H1 (cell line): ENCODE results near the gene ARHGEF7. TPM values are rescaled to one million over a fixed set of nuclear protein-coding genes. Genes with fewer than 3 reads are reported as not detected.

ENCODE experiments used
- CTCF ChIA-PET: fragments of 300-600 bp; sonication (Branson Sonifier 250); formaldehyde crosslinking; loops from one replicate; lab custom pipeline; 2021; ENCODE audit not compliant: partially characterized antibody; lab: Charles Lee
- POLR2A ChIA-PET: fragments of 300-600 bp; sonication (Branson Sonifier 250); formaldehyde crosslinking; loops from one replicate; lab custom pipeline; 2021; ENCODE audit warnings: inconsistent platforms; ENCODE audit not compliant: partially characterized antibody; lab: Charles Lee
- DNase-seq, 2 experiments: peaks; one replicate each; pipeline versions ENCODE4 v3.0.0 to v3.0.0-alpha.2; 2010 to 2022; ENCODE audit warnings: low spot score in 2 of 2, low read depth in 1 of 2, mixed read lengths in 1 of 2
- FAIRE-seq: peaks from 2 replicates; lab custom pipeline; 2011; peaks lifted over from hg19 to GRCh38; lab: Jason Lieb, UNC
- H2AFZ ChIP-seq: 2 replicates; pipeline ENCODE4 v1.8.1; 2012; ENCODE audit warnings: low read length, inconsistent platforms
- H2AK5ac ChIP-seq: 2 replicates; pipeline ENCODE4 v1.6.1; 2013; ENCODE audit warnings: low read depth, low read length
- H2BK120ac ChIP-seq: replicated peaks from 2 replicates; pipeline ENCODE3; 2013; ENCODE audit warnings: low read depth, low read length, inconsistent platforms
- H2BK12ac ChIP-seq: 2 replicates; pipeline ENCODE4 v1.6.1; 2013; ENCODE audit warnings: low read depth, low read length
- H2BK15ac ChIP-seq: 2 replicates; pipeline ENCODE4 v1.6.1; 2013; ENCODE audit warnings: low read length
- H2BK20ac ChIP-seq: 2 replicates; pipeline ENCODE4 v1.6.1; 2013; ENCODE audit warnings: low read length
- H2BK5ac ChIP-seq: 2 replicates; pipeline ENCODE4 v1.6.1; 2013; ENCODE audit warnings: low read depth, low read length
- H3K14ac ChIP-seq: 2 replicates; pipeline ENCODE4 v1.6.1; 2013; ENCODE audit warnings: inconsistent platforms; ENCODE audit not compliant: insufficient read length
- H3K18ac ChIP-seq: 2 replicates; pipeline ENCODE4 v1.6.1; 2013; ENCODE audit warnings: low read length; ENCODE audit errors: extremely low read depth
- H3K23ac ChIP-seq: 2 replicates; pipeline ENCODE4 v1.6.1; 2013; ENCODE audit warnings: inconsistent platforms; ENCODE audit not compliant: insufficient read length
- H3K23me2 ChIP-seq: 2 replicates; pipeline ENCODE4 v1.6.1; 2013; ENCODE audit warnings: low read depth, low read length
- H3K27ac ChIP-seq: 2 replicates; pipeline ENCODE4 v1.6.1; 2011; ENCODE audit warnings: low read depth, low read length, inconsistent platforms
- H3K27me3 ChIP-seq, 4 experiments: replicated peaks in 1 of 4; 1 replicate in 1 of 4; 2 replicates in 3 of 4; pipeline versions ENCODE4 v1.6.1 to v1.8.1; 2011 to 2013; ENCODE audit warnings: low read length in 3 of 4, mild to moderate bottlenecking in 3 of 4, inconsistent platforms in 2 of 4, mixed read lengths in 2 of 4, moderate library complexity in 1 of 4; ENCODE audit not compliant: control insufficient read depth in 3 of 4, insufficient read depth in 3 of 4; ENCODE audit errors: extremely low read depth in 1 of 4
- H3K36me3 ChIP-seq, 4 experiments: 2 replicates each; pipeline versions ENCODE4 v1.6.1 to v1.8.1; 2011 to 2013; ENCODE audit warnings: mild to moderate bottlenecking in 4 of 4, low read length in 3 of 4, moderate library complexity in 2 of 4, control low read depth in 1 of 4, inconsistent platforms in 1 of 4; ENCODE audit not compliant: insufficient read depth in 4 of 4, control insufficient read depth in 2 of 4
- H3K4ac ChIP-seq: replicated peaks from 2 replicates; pipeline ENCODE3; 2013; ENCODE audit warnings: low read length, low read depth, mixed read lengths, inconsistent platforms; ENCODE audit not compliant: insufficient read length
- H3K4me1 ChIP-seq, 4 experiments: replicated peaks in 1 of 4; 1 replicate in 1 of 4; 2 replicates in 3 of 4; pipeline versions ENCODE4 v1.6.1 to v1.8.1; 2011 to 2013; ENCODE audit warnings: low read length in 3 of 4, inconsistent platforms in 2 of 4, mixed read lengths in 1 of 4; ENCODE audit not compliant: insufficient read depth in 4 of 4, control insufficient read depth in 3 of 4
- H3K4me2 ChIP-seq, 2 experiments: 2 replicates each; pipeline versions ENCODE4 v1.6.1 to v1.8.1; 2011 to 2013; ENCODE audit warnings: low read depth in 2 of 2, low read length in 2 of 2, control low read depth in 1 of 2, inconsistent platforms in 1 of 2, mild to moderate bottlenecking in 1 of 2; ENCODE audit not compliant: insufficient read depth in 1 of 2
- H3K4me3 ChIP-seq, 4 experiments: fragments of 200-600, 300-600 bp in 1 of 4; sonication (generic), shearing (Covaris generic), sonication (Bioruptor Twin) in 1 of 4; 2 replicates each; pipeline versions ENCODE4 v1.5.1 to v1.8.1; 2011 to 2016; ENCODE audit warnings: low read length in 4 of 4, low read depth in 3 of 4, control low read depth in 2 of 4, inconsistent platforms in 2 of 4, mild to moderate bottlenecking in 2 of 4, mixed read lengths in 1 of 4, moderate library complexity in 1 of 4; ENCODE audit not compliant: insufficient read depth in 2 of 4; ENCODE audit errors: extremely low read depth in 1 of 4
- H3K56ac ChIP-seq: replicated peaks from 2 replicates; pipeline ENCODE3; 2013; ENCODE audit warnings: low read depth, mild to moderate bottlenecking, mixed read lengths, low read length, inconsistent platforms; ENCODE audit not compliant: insufficient read length
- H3K79me1 ChIP-seq: 2 replicates; pipeline ENCODE4 v1.6.1; 2013; ENCODE audit warnings: low read depth, low read length, control low read depth
- H3K79me2 ChIP-seq, 2 experiments: 2 replicates each; pipeline versions ENCODE4 v1.6.1 to v1.8.1; 2012 to 2013; ENCODE audit warnings: low read length in 2 of 2, mild to moderate bottlenecking in 2 of 2, inconsistent platforms in 1 of 2; ENCODE audit not compliant: insufficient read depth in 2 of 2, control insufficient read depth in 1 of 2
- H3K9ac ChIP-seq, 4 experiments: replicated peaks in 1 of 4; 1 replicate in 1 of 4; 2 replicates in 3 of 4; pipeline versions ENCODE4 v1.6.1 to v1.8.1; 2011 to 2013; ENCODE audit warnings: low read depth in 3 of 4, low read length in 3 of 4, control low read depth in 2 of 4, mild to moderate bottlenecking in 2 of 4, moderate library complexity in 2 of 4, inconsistent platforms in 1 of 4; ENCODE audit errors: extremely low read depth in 1 of 4
- H3K9me3 ChIP-seq, 2 experiments: 2 replicates each; pipeline versions ENCODE4 v1.6.1 to v1.8.1; 2012 to 2013; ENCODE audit warnings: mild to moderate bottlenecking in 2 of 2, moderate library complexity in 2 of 2, control low read depth in 1 of 2, inconsistent platforms in 1 of 2, low read depth in 1 of 2, low read length in 1 of 2, mixed read lengths in 1 of 2; ENCODE audit not compliant: insufficient read depth in 2 of 2
- H4K20me1 ChIP-seq, 2 experiments: replicated peaks in 1 of 2; 2 replicates each; pipeline versions ENCODE3 to v1.8.1; 2011 to 2013; ENCODE audit warnings: inconsistent platforms in 2 of 2, low read length in 2 of 2, mild to moderate bottlenecking in 1 of 2; ENCODE audit not compliant: insufficient read depth in 2 of 2, control insufficient read depth in 1 of 2
- H4K5ac ChIP-seq: 2 replicates; pipeline ENCODE4 v1.6.1; 2013; ENCODE audit warnings: low read length, low read depth, mixed read lengths, inconsistent platforms; ENCODE audit not compliant: insufficient read length
- H4K8ac ChIP-seq: 2 replicates; pipeline ENCODE4 v1.8.0; 2013; ENCODE audit warnings: mild to moderate bottlenecking, moderate library complexity, low read length, inconsistent platforms; ENCODE audit not compliant: insufficient read depth; ENCODE audit errors: extremely low read depth
- H4K91ac ChIP-seq: replicated peaks from 2 replicates; pipeline ENCODE3; 2013; ENCODE audit warnings: low read length, mixed read lengths, inconsistent platforms; ENCODE audit not compliant: insufficient read length
- EP300 ChIP-seq, 2 experiments: IDR thresholded peaks; 1 replicate in 1 of 2; 2 replicates in 1 of 2; pipeline ENCODE4 v1.6.1; 2011 to 2012; ENCODE audit warnings: low read depth in 2 of 2, low read length in 2 of 2, mild to moderate bottlenecking in 2 of 2, borderline replicate concordance in 1 of 2, inconsistent platforms in 1 of 2, moderate library complexity in 1 of 2
- KDM1A ChIP-seq: fragments of 200-600, 300-600 bp; sonication (generic); IDR thresholded peaks from 2 replicates; pipeline ENCODE4 v1.7.1; 2016; ENCODE audit warnings: mild to moderate bottlenecking, low read length, borderline replicate concordance
- NRF1 ChIP-seq: IDR thresholded peaks from 2 replicates; pipeline ENCODE4 v1.6.1; 2011; ENCODE audit warnings: mild to moderate bottlenecking, low read depth, low read length, improper control_type of control experiment
- POLR2A ChIP-seq, 2 experiments: IDR thresholded peaks; 1 replicate in 1 of 2; 2 replicates in 1 of 2; pipeline ENCODE4 v1.6.1; 2011; ENCODE audit warnings: low read depth in 2 of 2, low read length in 2 of 2, mild to moderate bottlenecking in 2 of 2; ENCODE audit errors: control extremely low read depth in 1 of 2
- SIN3A ChIP-seq, 2 experiments: IDR thresholded peaks in 1 of 2; conservative IDR thresholded peaks in 1 of 2; 2 replicates each; pipeline ENCODE4 v1.6.1; 2011 to 2012; ENCODE audit warnings: low read length in 2 of 2, improper control_type of control experiment in 1 of 2, low read depth in 1 of 2, mild to moderate bottlenecking in 1 of 2
- SP4 ChIP-seq: IDR thresholded peaks from 2 replicates; pipeline ENCODE4 v1.6.1; 2012; ENCODE audit warnings: low read length, inconsistent platforms
- TCF12 ChIP-seq: IDR thresholded peaks from 2 replicates; pipeline ENCODE4 v1.6.1; 2011; ENCODE audit warnings: low read depth, mild to moderate bottlenecking, low read length
- WGBS, 2 experiments: shearing (Covaris generic) in 1 of 2; methylation state at CpG; one replicate each; pipeline versions ENCODE4 v1.1.6 to v1.1.7; 2013 to 2015; ENCODE audit warnings: low lambda C conversion rate in 2 of 2, mixed read lengths in 2 of 2, inconsistent platforms in 1 of 2, low coverage in 1 of 2, missing lambda C conversion rate in 1 of 2; ENCODE audit not compliant: insufficient replicate concordance in 2 of 2, insufficient coverage in 1 of 2, insufficient read length in 1 of 2; ENCODE audit errors: extremely low coverage in 1 of 2, missing lambda C conversion rate in 1 of 2; 5-methylcytosine and 5-hydroxymethylcytosine counted together
- polyA plus RNA-seq, 7 experiments: library from polyadenylated mRNA; depleted of rRNA in 3 of 7; stranded (reverse) in 5 of 7; unstranded in 2 of 7; fragments of >200 nt in 5 of 7; fragments of 200-250 nt in 2 of 7; gene quantifications; 1 replicate in 5 of 7; 2 replicates in 1 of 7; 4 replicates in 1 of 7; pipeline versions ENCODE4 v1.2.1 to v1.2.3, GENCODE V29; 2011 to 2013; ENCODE audit warnings: missing spikeins in 2 of 7, mixed read lengths in 2 of 7
- total RNA-seq: library from RNA; stranded (reverse); fragmentation: NEBNext Ultra II Directional; extraction: Animal tissue kit (Norgen Biotek cat#: 25700); gene quantifications from 2 replicates; pipeline ENCODE4 v1.2.1, GENCODE V29; 2021

Gene ARHGEF7
- total and polyA plus RNA-seq, 2 of the 8 experiments (the other 6 are each of a cell fraction or from before 2014, with no cell fraction given): 26.2 to 56.5 TPM

GRCh38 chr13:111159362-111160320 lies 44.5 kb downstream of the ARHGEF7 start:
- no peak for FAIRE-seq

More at GRCh38 chr13:111159362-111160320, 44.5 kb downstream of the ARHGEF7 start:
- Histone ChIP-seq H3K9me3 (no peaks in the 10 kb centered on the region), H3K56ac (no peak overlapping the region), H4K20me1 (peaks cover 7 to 14% of the 10 kb centered on the region in 2 experiments), H3K14ac (no peak overlapping the region), H2BK20ac (no peak overlapping the region), H3K18ac (no peak overlapping the region), H3K23ac (no peak overlapping the region), H3K4me2 (no peak overlapping the region), H2AK5ac (no peak overlapping the region), H3K27me3 (peaks cover 0 to 1% (median 0%) of the 10 kb centered on the region in 4 experiments; a peak in 1 of 7 replicates), H3K79me2 (peaks cover 24 to 99% of the 10 kb centered on the region in 2 experiments), H3K4ac (no peak overlapping the region), H2BK120ac (no peak overlapping the region), H4K8ac (no peak overlapping the region), H3K36me3 (peaks cover 0 to 10% (median 0%) of the 10 kb centered on the region in 4 experiments; a peak in 1 of 8 replicates), H3K23me2 (no peaks in the 10 kb centered on the region), H2BK12ac (no peak overlapping the region), H4K5ac (no peak overlapping the region), H3K79me1 (peaks cover 13% of the 10 kb centered on the region; the same call in 1 of the 2 replicates), H2BK5ac (no peak overlapping the region), H3K9ac (no peak overlapping the region), H4K91ac (no peak overlapping the region), H2AFZ (no peak overlapping the region), H3K4me1 (peaks cover 0 to 2% (median 0%) of the 10 kb centered on the region in 4 experiments; a peak in 1 of 7 replicates), H3K4me3 (no peak overlapping the region), H2BK15ac (no peak overlapping the region), H3K27ac (no peak overlapping the region)
- 92% methylated on average over 3 of the region's 3 CpGs; no CpG with 5 or more reads in 1 of the 2 experiments for WGBS, 2 experiments
- POLR2A ChIA-PET: interaction anchor here (2.1 kb wide), 1 partner anchor 15 kb away, joined by 5 read pairs; no protein-coding TSS in a partner anchor
- CTCF ChIA-PET: interaction anchor here (0.6 to 1.2 kb wide), 2 partner anchors 19 to 64 kb away, joined by 3 to 5 read pairs; no protein-coding TSS in a partner anchor
- TF ChIP-seq KDM1A: no peak
- no peak for TF ChIP-seq EP300 (IDR thresholded peaks at IDR 0.05; ENCODE audit: borderline replicate concordance in 1 of 2, low read depth in 2 of 2, low read length in 2 of 2)
- TF ChIP-seq SP4: no peak
- no peak for TF ChIP-seq NRF1
- no peak for TF ChIP-seq TCF12
- no peak for TF ChIP-seq SIN3A (conservative IDR thresholded peaks at IDR 0.05 in 1 of 2, IDR thresholded peaks at IDR 0.05 in 1 of 2; ENCODE audit: low read depth in 1 of 2, low read length in 2 of 2)
- TF ChIP-seq POLR2A (IDR thresholded peaks at IDR 0.05; ENCODE audit: control extremely low read depth in 1 of 2, low read depth in 2 of 2, low read length in 2 of 2): no peak
- no peak for DNase-seq
